Measurements from ENCODE around the gene RNF208.

DNA sequence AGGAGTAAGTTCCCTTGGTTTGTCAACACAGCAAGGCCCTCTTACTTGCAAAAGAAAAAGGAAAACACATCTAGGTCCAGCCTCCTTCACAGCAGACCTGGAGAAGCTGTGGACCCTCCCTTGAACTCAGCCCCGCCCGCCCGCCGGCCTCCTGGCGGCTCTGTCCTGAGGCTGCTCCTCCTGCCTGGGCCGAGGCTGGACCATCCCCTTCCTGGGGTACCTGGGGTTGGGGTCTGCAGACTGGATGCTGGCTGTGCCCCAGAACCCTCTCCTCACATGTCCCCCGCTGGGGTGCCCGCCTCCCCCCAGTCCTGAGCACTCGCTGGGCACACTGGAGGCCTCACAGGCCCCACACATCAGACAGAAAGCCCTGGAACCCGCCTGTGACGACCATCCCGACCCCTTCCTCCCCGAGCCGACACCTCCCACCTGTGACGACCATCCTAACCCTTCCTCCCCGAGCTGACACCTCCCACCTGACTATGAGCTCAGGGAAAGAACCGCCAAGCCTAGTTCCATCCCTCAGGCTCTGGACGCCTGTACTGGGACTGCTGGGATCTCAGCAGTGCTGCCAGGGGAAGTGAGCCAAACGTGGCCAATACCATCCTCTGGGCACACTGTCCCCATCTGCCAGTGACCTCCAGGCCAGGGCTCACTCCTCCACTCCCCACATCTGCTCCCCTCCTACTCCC lies 43.0 kb downstream of the RNF208 start:
- TF ChIP-seq, protein P1, sequence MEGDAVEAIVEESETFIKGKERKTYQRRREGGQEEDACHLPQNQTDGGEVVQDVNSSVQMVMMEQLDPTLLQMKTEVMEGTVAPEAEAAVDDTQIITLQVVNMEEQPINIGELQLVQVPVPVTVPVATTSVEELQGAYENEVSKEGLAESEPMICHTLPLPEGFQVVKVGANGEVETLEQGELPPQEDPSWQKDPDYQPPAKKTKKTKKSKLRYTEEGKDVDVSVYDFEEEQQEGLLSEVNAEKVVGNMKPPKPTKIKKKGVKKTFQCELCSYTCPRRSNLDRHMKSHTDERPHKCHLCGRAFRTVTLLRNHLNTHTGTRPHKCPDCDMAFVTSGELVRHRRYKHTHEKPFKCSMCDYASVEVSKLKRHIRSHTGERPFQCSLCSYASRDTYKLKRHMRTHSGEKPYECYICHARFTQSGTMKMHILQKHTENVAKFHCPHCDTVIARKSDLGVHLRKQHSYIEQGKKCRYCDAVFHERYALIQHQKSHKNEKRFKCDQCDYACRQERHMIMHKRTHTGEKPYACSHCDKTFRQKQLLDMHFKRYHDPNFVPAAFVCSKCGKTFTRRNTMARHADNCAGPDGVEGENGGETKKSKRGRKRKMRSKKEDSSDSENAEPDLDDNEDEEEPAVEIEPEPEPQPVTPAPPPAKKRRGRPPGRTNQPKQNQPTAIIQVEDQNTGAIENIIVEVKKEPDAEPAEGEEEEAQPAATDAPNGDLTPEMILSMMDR (conservative IDR thresholded peaks at IDR 0.05) = no peak
- no peak for TF ChIP-seq EZH2 (IDR thresholded peaks at IDR 0.05; ENCODE audit: low read depth)
